GM12891 (cell line): ENCODE results near the gene CYP4A11. TPM values are rescaled to one million over a fixed set of nuclear protein-coding genes. Genes with fewer than 3 reads are reported as not detected.
"Not testable (repeated sequence)": the region's sequence is repeated elsewhere in the genome, so short reads cannot be mapped to it uniquely, and the experiment has no call there.

Experiments
- DNase-seq: peaks from one replicate; pipeline ENCODE4 v3.0.0; 2011; ENCODE audit warnings: low spot score; ENCODE audit not compliant: insufficient read length
- FAIRE-seq: peaks from 2 replicates; lab custom pipeline; 2011; peaks lifted over from hg19 to GRCh38; lab: Jason Lieb, UNC
- PAX5 ChIP-seq: IDR thresholded peaks from 2 replicates; pipeline ENCODE4 v1.6.1; 2011; ENCODE audit warnings: low read length, moderate library complexity, mild to moderate bottlenecking; ENCODE audit not compliant: insufficient read depth, severe bottlenecking
- POLR2A ChIP-seq: IDR thresholded peaks from 2 replicates; pipeline ENCODE4 v1.6.1; 2011; ENCODE audit warnings: low read depth, low read length, control low read depth
- POLR2AphosphoS5 ChIP-seq: IDR thresholded peaks from 2 replicates; pipeline ENCODE4 v1.6.1; 2011; ENCODE audit warnings: low read depth, low read length, control low read depth
- POU2F2 ChIP-seq: IDR thresholded peaks from 2 replicates; pipeline ENCODE4 v1.6.1; 2011; ENCODE audit warnings: low read depth, mild to moderate bottlenecking, control low read depth, low read length, moderate library complexity
- SPI1 ChIP-seq: IDR thresholded peaks from 2 replicates; pipeline ENCODE4 v1.6.1; 2011; ENCODE audit warnings: low read depth, low read length, control low read depth
- TAF1 ChIP-seq: IDR thresholded peaks from 2 replicates; pipeline ENCODE4 v1.6.1; 2011; ENCODE audit warnings: low read depth, low read length, control low read depth
- polyA plus RNA-seq: library from polyadenylated mRNA; unstranded; fragments of >200 nt; gene quantifications from one replicate; pipeline ENCODE4 v1.2.1, GENCODE V29; 2012; ENCODE audit warnings: low read depth, missing spikeins, inconsistent platforms; ENCODE audit not compliant: missing spikeins

CYP4A11 gene
- polyA plus RNA-seq = not detected

GRCh38 chr1:46941135-46941694 is at the start of gene CYP4A11:
CYP4A11 (minus strand) TSS chr1:46941476; CDS start chr1:46941433, 43 bp downstream.
- FAIRE-seq (no peak), DNase-seq (no peak)

GRCh38 chr1:46990541-46990940 is 49.3 kb upstream of the CYP4A11 start:
- DNase-seq, FAIRE-seq: not testable (repeated sequence)

More at GRCh38 chr1:46941135-46941694, at the start of gene CYP4A11:
- no peak for TF ChIP-seq POLR2AphosphoS5
- TF ChIP-seq POU2F2 = no peak
- TF ChIP-seq POLR2A = no peak
- no peak for TF ChIP-seq TAF1
- no peak for TF ChIP-seq SPI1
- TF ChIP-seq PAX5 = no peak

- DNase-seq (no peak), FAIRE-seq (no peak)
- TF ChIP-seq TAF1 (no peak), SPI1 (no peak), POU2F2 (no peak), POLR2A (no peak), POLR2AphosphoS5 (no peak), PAX5 (no peak)
These were observed 42.7 kb upstream of the CYP4A11 start for GRCh38 chr1:46983830-46984586.

GRCh38 chr1:46983166-46983829 is 42.0 kb upstream of the CYP4A11 start:
- DNase-seq (no peak), FAIRE-seq (no peak)
- TF ChIP-seq POU2F2 (no peak), TAF1 (no peak), POLR2A (no peak), SPI1 (no peak), PAX5 (no peak), POLR2AphosphoS5 (no peak)

- TF ChIP-seq PAX5 (no peak), SPI1 (no peak), POU2F2 (no peak), POLR2AphosphoS5 (no peak), POLR2A (no peak), TAF1 (no peak)
- FAIRE-seq (no peak), DNase-seq (no peak)
These were observed 27.8 kb upstream of the CYP4A11 start for GRCh38 chr1:46969014-46969619.

GRCh38 chr1:46962272-46962671 is 21.0 kb upstream of the CYP4A11 start:
- DNase-seq, FAIRE-seq: not testable (repeated sequence)

GRCh38 chr1:46961066-46961758 is 19.9 kb upstream of the CYP4A11 start:
- FAIRE-seq = no peak
- no peak for TF ChIP-seq POU2F2
- no peak for TF ChIP-seq POLR2A
- no peak for TF ChIP-seq TAF1
- no peak for TF ChIP-seq PAX5
- no peak for TF ChIP-seq SPI1
- TF ChIP-seq POLR2AphosphoS5 = no peak

GRCh38 chr1:46960250-46960649 is 19.0 kb upstream of the CYP4A11 start:
- FAIRE-seq = no peak
- TF ChIP-seq POLR2AphosphoS5 (no peak), SPI1 (no peak), PAX5 (no peak), POU2F2 (no peak), TAF1 (no peak), POLR2A (no peak)
- DNase-seq = no peak

More at GRCh38 chr1:46961066-46961758, 19.9 kb upstream of the CYP4A11 start:
- DNase-seq = no peak

- DNase-seq, FAIRE-seq: not testable (repeated sequence)
These were observed 13.8 kb upstream of the CYP4A11 start for GRCh38 chr1:46955116-46955515.

GRCh38 chr1:46953847-46954246 is 12.6 kb upstream of the CYP4A11 start:
- not testable (repeated sequence) for FAIRE-seq, DNase-seq

GRCh38 chr1:46949417-46949666 is 8.1 kb upstream of the CYP4A11 start:
- FAIRE-seq, DNase-seq: not testable (repeated sequence)
